ENCODE measurements around the gene CHSY3. TPM values are rescaled to one million over a fixed set of nuclear protein-coding genes. Genes with fewer than 3 reads are reported as not detected.

The CHSY3 gene
- polyA plus RNA-seq, 3 donors = not detected

DNA sequence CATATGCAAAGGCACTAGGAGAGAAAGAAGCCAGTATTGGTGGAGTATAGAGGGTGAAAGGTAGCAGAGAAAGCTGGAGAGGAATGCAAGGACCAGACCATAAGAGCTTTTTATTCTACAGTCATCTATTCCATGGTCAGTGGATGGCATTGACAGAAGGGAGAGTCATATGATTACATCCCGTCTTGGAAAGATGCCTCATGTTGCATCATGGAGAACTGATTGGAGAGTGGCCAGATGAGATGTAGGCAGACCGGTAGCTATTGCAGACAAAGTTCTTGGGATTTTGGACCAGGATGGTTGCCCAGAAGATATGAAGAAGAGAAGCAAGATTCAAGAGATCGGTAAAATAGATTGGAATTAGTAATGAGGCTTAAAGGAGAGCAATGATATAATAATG is 260.7 kb downstream of the CHSY3 start:
- no peak overlapping the region for H3K27ac ChIP-seq (ENCODE audit: low read depth in 1 of 2, low read length in 2 of 2)
- intact Hi-C loops (cut with micrococcal nuclease) = no loop called here
- H3K4me2 ChIP-seq (replicated peaks; ENCODE audit: extremely low read depth, low read length, poor library complexity, severe bottlenecking) = no peak overlapping the region
- H3K27me3 Mint-ChIP-seq (ENCODE audit: low read depth in 3 of 3) = no peaks in the 10 kb centered on the region
- H3K9ac ChIP-seq (ENCODE audit: insufficient read depth, low read length, poor library complexity, severe bottlenecking) = no peak overlapping the region
- no peaks in the 10 kb centered on the region for H3K36me3 Mint-ChIP-seq
- TF ChIP-seq, protein P1, sequence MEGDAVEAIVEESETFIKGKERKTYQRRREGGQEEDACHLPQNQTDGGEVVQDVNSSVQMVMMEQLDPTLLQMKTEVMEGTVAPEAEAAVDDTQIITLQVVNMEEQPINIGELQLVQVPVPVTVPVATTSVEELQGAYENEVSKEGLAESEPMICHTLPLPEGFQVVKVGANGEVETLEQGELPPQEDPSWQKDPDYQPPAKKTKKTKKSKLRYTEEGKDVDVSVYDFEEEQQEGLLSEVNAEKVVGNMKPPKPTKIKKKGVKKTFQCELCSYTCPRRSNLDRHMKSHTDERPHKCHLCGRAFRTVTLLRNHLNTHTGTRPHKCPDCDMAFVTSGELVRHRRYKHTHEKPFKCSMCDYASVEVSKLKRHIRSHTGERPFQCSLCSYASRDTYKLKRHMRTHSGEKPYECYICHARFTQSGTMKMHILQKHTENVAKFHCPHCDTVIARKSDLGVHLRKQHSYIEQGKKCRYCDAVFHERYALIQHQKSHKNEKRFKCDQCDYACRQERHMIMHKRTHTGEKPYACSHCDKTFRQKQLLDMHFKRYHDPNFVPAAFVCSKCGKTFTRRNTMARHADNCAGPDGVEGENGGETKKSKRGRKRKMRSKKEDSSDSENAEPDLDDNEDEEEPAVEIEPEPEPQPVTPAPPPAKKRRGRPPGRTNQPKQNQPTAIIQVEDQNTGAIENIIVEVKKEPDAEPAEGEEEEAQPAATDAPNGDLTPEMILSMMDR (IDR thresholded peaks at IDR 0.05) = no peak
- no peak overlapping the region for H3K4me3 ChIP-seq (replicated peaks in 1 of 3; ENCODE audit: low read depth in 2 of 3, low read length in 3 of 3)
- H2AFZ ChIP-seq (ENCODE audit: insufficient read depth, low read depth, low read length, poor library complexity, severe bottlenecking) = no peak overlapping the region
- 89% methylated on average over 2 of the region's 3 CpGs for WGBS (ENCODE audit: insufficient coverage)
- H3K27ac Mint-ChIP-seq = no peak overlapping the region
- no peaks in the 10 kb centered on the region for H4K20me1 ChIP-seq (ENCODE audit: insufficient read depth, low read length)
- H3K4me3 Mint-ChIP-seq = no peak overlapping the region
- H3K79me2 ChIP-seq (ENCODE audit: insufficient read depth, low read length) = no peaks in the 10 kb centered on the region
- H3K9me3 Mint-ChIP-seq = peaks cover 0 to 6% (median 2%) of the 10 kb centered on the region in 7 donors
- no peaks in the 10 kb centered on the region for H3K27me3 ChIP-seq (ENCODE audit: control insufficient read depth in 2 of 2, insufficient read depth in 2 of 2, low read length in 2 of 2)
- no peaks in the 10 kb centered on the region for H3K4me1 ChIP-seq (ENCODE audit: control insufficient read depth in 1 of 2, insufficient read depth in 2 of 2, low read length in 2 of 2)
- no peaks in the 10 kb centered on the region for H3K4me1 Mint-ChIP-seq
- H3K36me3 ChIP-seq (replicated peaks in 1 of 2; ENCODE audit: control insufficient read depth in 1 of 2, insufficient read depth in 2 of 2, low read length in 2 of 2) = no peaks in the 10 kb centered on the region
- no peaks in the 10 kb centered on the region for H3K9me3 ChIP-seq (replicated peaks in 1 of 2; ENCODE audit: control insufficient read depth in 1 of 2, insufficient read depth in 1 of 2, low read length in 2 of 2)
- no peak for DNase-seq

DNA sequence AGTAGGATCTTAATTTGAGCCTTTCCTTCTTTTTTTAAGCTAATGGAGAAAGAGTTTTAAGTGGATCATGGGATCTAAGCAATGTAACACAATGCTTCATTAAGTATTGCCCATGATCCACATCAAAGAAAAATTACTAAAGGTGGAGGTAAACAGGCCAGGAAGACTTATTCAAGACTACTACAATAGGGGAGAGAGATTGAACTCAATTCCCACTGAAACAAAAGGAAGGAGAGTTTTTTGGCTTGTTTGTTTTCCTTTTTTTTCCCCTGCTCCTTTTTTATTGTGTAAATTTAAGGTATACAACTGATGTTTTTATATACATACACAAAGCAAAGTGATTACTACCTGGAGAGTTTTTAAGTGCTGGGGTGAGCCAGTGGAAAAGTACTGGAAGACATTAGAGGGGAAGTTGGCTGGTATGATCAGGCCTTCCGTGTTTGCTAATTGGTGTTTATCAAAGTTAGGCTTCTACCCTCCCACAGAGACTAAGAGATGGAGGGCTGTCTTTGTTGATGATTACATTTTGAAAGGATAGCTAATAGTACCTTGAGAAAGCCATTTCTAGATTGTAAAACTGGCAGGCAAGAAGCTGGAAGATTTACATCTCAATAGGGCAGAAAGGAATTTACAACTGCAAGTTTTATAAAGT is 262.7 kb downstream of the CHSY3 start:
- Histone ChIP-seq H3K27ac (ENCODE audit: low read depth in 1 of 2, low read length in 2 of 2) (no peak overlapping the region), H4K20me1 (ENCODE audit: insufficient read depth, low read length) (no peaks in the 10 kb centered on the region), H3K4me2 (replicated peaks; ENCODE audit: extremely low read depth, low read length, poor library complexity, severe bottlenecking) (no peak overlapping the region), H3K9me3 (replicated peaks in 1 of 2; ENCODE audit: control insufficient read depth in 1 of 2, insufficient read depth in 1 of 2, low read length in 2 of 2) (no peaks in the 10 kb centered on the region), H3K27me3 (ENCODE audit: control insufficient read depth in 2 of 2, insufficient read depth in 2 of 2, low read length in 2 of 2) (no peaks in the 10 kb centered on the region), H2AFZ (ENCODE audit: insufficient read depth, low read depth, low read length, poor library complexity, severe bottlenecking) (no peak overlapping the region), H3K36me3 (replicated peaks in 1 of 2; ENCODE audit: control insufficient read depth in 1 of 2, insufficient read depth in 2 of 2, low read length in 2 of 2) (no peaks in the 10 kb centered on the region), H3K9ac (ENCODE audit: insufficient read depth, low read length, poor library complexity, severe bottlenecking) (no peak overlapping the region), H3K79me2 (ENCODE audit: insufficient read depth, low read length) (no peaks in the 10 kb centered on the region), H3K4me3 (replicated peaks in 1 of 3; ENCODE audit: low read depth in 2 of 3, low read length in 3 of 3) (no peak overlapping the region), H3K4me1 (ENCODE audit: control insufficient read depth in 1 of 2, insufficient read depth in 2 of 2, low read length in 2 of 2) (no peaks in the 10 kb centered on the region)
- peaks cover 0 to 2% (median 0%) of the 10 kb centered on the region in 7 donors for H3K9me3 Mint-ChIP-seq
- H3K27me3 Mint-ChIP-seq (ENCODE audit: low read depth in 3 of 3) = no peaks in the 10 kb centered on the region
- no peaks in the 10 kb centered on the region for H3K36me3 Mint-ChIP-seq
- H3K4me1 Mint-ChIP-seq = no peaks in the 10 kb centered on the region
- intact Hi-C loops (cut with micrococcal nuclease) = no loop called here
- DNase-seq = no peak
- WGBS (ENCODE audit: insufficient coverage) = no CpG with 5 or more reads among the region's 1 CpG
- TF ChIP-seq, protein P1 (IDR thresholded peaks at IDR 0.05) = no peak
- H3K27ac Mint-ChIP-seq = no peak overlapping the region
- H3K4me3 Mint-ChIP-seq = no peak overlapping the region
